Measurements from ENCODE around the gene TMEM39A. TPM values are rescaled to one million over a fixed set of nuclear protein-coding genes. Genes with fewer than 3 reads are reported as not detected.

TMEM39A gene
- total RNA-seq, 1 experiment from 2014 or later, result 40.2 TPM

DNA sequence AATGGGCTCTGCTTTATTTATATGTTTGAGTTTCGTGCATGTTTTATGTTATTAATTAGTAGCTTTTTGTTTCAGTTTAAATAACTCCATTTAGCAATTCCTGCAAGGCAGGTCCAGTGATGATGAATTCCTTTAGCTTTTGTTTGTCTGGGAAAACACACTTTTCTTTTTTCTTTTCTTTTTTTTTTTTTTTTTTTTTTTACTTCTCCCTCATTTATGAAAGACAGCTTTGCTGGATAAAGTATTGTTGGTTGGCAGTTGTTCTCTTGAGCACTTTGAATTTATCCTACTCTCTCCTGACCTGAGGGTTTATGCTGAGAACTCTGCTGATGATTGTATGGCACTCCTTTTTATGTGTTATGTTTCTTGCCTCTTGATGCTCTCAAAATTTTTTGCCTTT is 35.7 kb downstream of the TMEM39A start:
- no peaks in the 10 kb centered on the region for H3K9me2 ChIP-seq (ENCODE audit: insufficient read depth)
- no peak for ATAC-seq
- H3K4me3 ChIP-seq (replicated peaks in 1 of 2; ENCODE audit: low read depth in 1 of 2, low read length in 2 of 2), result no peak overlapping the region
- H3K9me3 ChIP-seq (ENCODE audit: control insufficient read depth in 1 of 2, insufficient read depth in 1 of 2, low read depth in 1 of 2, low read length in 2 of 2), result peaks cover 0 to 2% of the 10 kb centered on the region in 2 experiments; a peak in 2 of 4 replicates
- ChIA-PET POLR2A (no interaction called here), CTCF (no interaction called here), RAD21 (ENCODE audit: low non-redundant PET in 1 of 2, low total read pairs in 2 of 2, uncharacterized antibody in 2 of 2, unreplicated experiment in 2 of 2) (no interaction called here)
- H3K79me2 ChIP-seq (ENCODE audit: insufficient read depth, low read length), result no peaks in the 10 kb centered on the region
- no peak overlapping the region for H3K27ac ChIP-seq (ENCODE audit: low read depth, low read length)
- no peak overlapping the region for H3K9ac ChIP-seq (ENCODE audit: low read length)
- H3K4me2 ChIP-seq (ENCODE audit: low read length), result no peak overlapping the region
- no peak for DNase-seq (ENCODE audit: low read depth, low spot score)
- no peak overlapping the region for H2AFZ ChIP-seq (ENCODE audit: low read depth, low read length, poor library complexity, severe bottlenecking)
- TF ChIP-seq RAD21 (IDR thresholded peaks at IDR 0.05; ENCODE audit: low read depth) (no peak), CBX3 (IDR thresholded peaks at IDR 0.05; ENCODE audit: low read depth) (no peak), CEBPB (IDR thresholded peaks at IDR 0.05; ENCODE audit: low read depth) (no peak), YY1 (IDR thresholded peaks at IDR 0.05; ENCODE audit: extremely low read depth, insufficient replicate concordance, low read depth, low read length) (no peak), EGR1 (IDR thresholded peaks at IDR 0.05; ENCODE audit: low read depth) (no peak), ZBTB33 (IDR thresholded peaks at IDR 0.05; ENCODE audit: extremely low read depth, insufficient replicate concordance, low read length) (no peak), ELF1 (IDR thresholded peaks at IDR 0.05; ENCODE audit: borderline replicate concordance, low read depth) (no peak), FOSL1 (IDR thresholded peaks at IDR 0.05; ENCODE audit: low read depth) (no peak), POLR2AphosphoS5 (IDR thresholded peaks at IDR 0.05; ENCODE audit: low read depth, low read length) (no peak), SP1 (IDR thresholded peaks at IDR 0.05; ENCODE audit: low read depth) (no peak), ZFX (IDR thresholded peaks at IDR 0.05) (no peak), EZH2phosphoT487 (IDR thresholded peaks at IDR 0.05; ENCODE audit: borderline replicate concordance) (no peak), POLR2A (IDR thresholded peaks at IDR 0.05; ENCODE audit: borderline replicate concordance, extremely low read depth, insufficient read depth, insufficient read length) (no peak), EZH2 (IDR thresholded peaks at IDR 0.05) (no peak)
- TF ChIP-seq, protein P1, sequence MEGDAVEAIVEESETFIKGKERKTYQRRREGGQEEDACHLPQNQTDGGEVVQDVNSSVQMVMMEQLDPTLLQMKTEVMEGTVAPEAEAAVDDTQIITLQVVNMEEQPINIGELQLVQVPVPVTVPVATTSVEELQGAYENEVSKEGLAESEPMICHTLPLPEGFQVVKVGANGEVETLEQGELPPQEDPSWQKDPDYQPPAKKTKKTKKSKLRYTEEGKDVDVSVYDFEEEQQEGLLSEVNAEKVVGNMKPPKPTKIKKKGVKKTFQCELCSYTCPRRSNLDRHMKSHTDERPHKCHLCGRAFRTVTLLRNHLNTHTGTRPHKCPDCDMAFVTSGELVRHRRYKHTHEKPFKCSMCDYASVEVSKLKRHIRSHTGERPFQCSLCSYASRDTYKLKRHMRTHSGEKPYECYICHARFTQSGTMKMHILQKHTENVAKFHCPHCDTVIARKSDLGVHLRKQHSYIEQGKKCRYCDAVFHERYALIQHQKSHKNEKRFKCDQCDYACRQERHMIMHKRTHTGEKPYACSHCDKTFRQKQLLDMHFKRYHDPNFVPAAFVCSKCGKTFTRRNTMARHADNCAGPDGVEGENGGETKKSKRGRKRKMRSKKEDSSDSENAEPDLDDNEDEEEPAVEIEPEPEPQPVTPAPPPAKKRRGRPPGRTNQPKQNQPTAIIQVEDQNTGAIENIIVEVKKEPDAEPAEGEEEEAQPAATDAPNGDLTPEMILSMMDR (IDR thresholded peaks at IDR 0.05 in 2 of 3, conservative IDR thresholded peaks at IDR 0.05 in 1 of 3; ENCODE audit: borderline replicate concordance in 1 of 3, insufficient read depth in 1 of 3, low read depth in 2 of 3, low read length in 2 of 3), result no peak
- H3K36me3 ChIP-seq (ENCODE audit: control insufficient read depth in 1 of 2, insufficient read depth in 2 of 2, low read length in 2 of 2), result peaks cover 27 to 35% of the 10 kb centered on the region in 2 experiments
- BruUV-seq (replicated peaks), result no TSS peak
- intact Hi-C loops (cut with micrococcal nuclease), result no loop called here
- H3K27me3 ChIP-seq (ENCODE audit: insufficient read depth, low read length), result no peaks in the 10 kb centered on the region
- H3K4me1 ChIP-seq (ENCODE audit: control insufficient read depth in 1 of 2, insufficient read depth in 2 of 2, low read length in 2 of 2), result no peaks in the 10 kb centered on the region
- no peaks in the 10 kb centered on the region for H4K20me1 ChIP-seq (ENCODE audit: insufficient read depth)
